Activated CD4-positive, CD25-positive, alpha-beta regulatory T cell (primary cell): ENCODE results near the gene PPFIA2.

Experiments
- DNase-seq, 4 experiments: peaks; one replicate each; lab custom pipeline; 2025; lab: John Stamatoyannopoulos, UW

The PPFIA2 gene

DNA sequence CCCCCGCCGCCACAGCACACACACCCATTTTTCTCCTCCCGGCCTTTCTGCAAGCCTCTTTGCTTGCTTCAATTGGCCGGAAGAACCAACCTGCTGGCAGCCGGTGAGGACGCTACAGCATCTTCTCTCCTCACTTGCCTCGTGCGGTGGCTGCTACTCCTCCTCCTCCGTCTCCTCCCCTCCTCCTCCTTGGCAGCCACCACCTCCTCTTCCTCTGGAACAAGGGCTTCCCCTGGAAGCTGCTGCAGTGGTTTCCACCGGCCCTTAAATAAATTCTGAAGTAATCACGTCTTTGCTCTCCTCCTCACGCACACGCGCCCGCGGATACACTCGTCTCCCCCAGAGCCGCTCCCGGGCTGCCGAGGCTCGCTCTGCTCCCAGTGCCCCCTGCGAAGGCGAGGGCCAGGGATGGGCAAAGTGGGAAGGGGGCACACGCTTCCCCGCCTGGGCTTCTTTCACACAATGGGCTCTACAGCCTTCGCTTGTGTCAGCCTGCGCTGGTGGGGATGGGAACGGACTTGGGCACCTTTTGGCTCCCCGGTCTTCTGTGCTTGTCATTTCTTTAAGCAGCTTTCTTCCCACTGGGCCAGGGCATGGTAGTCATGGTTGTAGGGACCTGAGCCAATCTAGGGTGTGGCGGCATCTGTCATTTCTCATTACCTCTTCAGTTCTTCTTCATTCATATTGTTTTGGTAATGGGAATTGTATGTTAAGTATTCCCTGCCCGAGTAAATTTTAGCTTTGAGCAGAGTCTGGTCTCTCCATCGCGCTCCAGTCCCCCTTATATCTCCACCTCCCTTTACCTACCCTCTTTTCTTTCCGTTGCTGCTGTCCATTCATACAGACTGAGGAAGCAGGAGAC, at the start of gene PPFIA2:
Gene PPFIA2, minus strand, starts transcription at position 161 of the 862 bp plus-strand sequence.
- no peak for DNase-seq

DNA sequence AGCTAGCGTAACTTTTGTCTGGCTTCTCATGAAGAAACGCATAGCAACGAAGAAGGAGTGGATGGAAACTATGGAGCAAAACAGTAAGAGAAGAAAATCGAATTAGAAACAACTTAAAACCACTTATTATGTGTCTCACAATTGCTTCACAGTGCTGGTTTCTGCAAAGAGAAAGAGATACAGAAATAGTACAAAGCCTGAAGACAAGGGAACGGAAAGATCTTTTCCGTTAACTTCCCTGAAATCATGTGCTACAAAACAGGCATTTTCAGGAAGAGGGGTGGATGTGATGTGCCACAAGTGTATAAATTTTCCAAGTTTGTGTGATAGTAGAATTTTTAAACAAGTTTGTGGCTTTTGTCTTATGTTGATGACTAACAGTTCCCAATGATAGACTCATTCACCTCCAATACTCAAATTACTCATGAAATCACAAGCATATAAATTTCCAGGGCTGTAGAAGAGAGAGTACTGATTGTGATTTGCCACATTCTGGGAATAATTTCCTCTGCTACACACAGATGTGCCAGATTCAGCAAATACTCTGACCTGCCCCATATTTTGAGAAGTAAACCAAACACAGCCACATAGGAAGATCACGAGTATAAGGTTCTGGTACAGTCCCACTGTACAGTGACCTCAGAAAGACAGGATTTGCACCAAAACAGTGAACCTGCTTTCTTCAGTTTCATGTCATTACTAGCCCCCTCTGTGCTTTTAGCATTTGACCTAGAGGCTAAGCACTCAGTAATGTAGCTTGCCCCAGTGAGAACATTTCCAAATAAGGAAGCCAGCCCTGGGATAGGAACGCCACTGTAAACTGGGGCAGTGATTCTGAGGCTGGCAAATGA, 41.4 kb upstream of the PPFIA2 start:
- no peak for DNase-seq

DNA sequence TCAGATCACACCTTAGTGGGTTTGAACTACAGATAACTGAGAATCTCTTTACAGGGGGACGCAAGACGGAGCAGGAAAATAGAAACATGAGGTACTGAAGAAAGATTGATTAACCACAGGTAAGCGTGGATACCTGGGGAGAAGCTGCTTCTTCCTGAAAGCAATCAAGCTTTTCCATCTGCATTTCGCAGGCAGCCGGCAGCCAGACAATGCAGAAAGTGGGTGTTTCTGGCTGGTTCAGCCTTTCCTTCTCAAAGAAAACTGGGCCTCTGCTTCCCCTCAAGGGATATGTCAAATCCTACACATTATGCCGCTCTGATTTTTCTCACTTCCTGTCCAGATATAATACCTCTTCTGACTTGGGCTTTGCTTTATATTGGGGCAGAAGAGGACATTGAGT, 39.1 kb upstream of the PPFIA2 start:
- DNase-seq = no peak

DNA sequence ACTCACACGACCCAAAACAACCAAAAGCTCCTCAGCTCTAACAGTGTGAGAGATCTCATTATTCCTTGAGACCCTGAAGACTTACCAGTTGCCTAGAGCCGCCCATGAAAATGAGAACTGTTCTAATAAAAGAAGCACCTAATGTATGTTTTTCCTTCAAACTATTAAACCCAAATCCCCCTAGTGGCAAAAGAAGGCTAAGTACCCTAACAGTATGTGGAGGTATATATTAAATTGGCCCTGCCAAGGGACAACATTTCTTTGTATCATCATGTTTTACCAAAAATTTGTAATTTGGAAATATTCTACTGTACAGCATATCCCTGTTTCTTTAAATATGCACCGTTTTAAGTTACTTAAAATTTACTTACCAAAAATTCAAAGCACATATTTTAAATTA, 38.0 kb upstream of the PPFIA2 start:
- DNase-seq = no peak

DNA sequence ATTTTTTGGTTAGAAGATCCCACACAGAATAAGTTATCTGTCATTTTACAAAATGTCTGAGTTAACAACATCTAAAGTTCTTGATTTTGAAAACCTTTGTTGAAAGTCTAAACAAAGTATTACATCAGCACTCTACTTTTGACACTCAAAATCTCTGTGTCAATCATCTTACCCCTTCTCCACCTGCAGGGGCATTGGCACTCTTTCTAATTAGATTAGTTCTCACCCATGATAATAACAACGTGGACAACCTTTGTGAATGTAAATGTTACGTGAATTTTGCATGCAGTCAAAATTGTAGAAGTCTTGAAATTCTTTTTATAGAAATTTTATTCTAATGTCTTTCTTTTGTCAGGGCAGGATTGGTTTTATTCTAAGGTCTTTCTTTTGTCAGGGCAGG, 33.5 kb upstream of the PPFIA2 start:
- DNase-seq = no peak

DNA sequence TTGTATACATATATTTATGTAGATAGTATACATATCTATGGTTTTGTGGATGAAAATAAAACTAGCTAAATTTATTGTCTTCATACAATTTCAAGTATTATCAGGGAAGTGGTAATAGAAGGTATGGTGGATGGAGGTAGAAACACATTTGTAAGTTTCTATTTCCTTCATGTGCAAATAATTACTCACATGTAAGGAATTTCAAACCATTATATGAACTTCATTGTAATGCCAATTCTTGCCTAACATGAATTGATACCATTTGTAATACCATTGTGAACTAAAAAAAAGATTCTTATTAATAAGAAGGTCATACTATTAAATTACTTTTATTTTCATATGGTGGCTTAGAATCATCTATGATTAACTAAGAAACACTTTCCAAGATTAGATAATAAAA, 20.1 kb upstream of the PPFIA2 start:
- no peak for DNase-seq

DNA sequence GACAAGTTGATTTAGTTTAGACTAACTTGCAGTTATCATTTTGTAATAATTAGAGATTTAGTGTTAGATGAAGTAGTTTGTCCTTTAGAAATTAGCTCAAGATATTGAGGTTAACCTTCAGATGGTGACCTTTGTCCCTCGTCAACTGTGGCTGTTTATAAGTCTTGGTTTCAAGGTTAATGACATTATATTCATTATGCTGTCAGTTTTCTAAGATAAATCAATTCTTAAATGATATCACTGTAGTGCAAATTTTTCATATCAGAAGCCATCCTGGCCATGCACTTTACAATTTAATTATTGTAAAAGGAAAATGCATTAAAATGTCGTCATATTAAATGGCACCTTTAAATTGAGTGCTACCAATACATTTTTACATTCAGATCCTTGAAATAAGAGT, 19.6 kb upstream of the PPFIA2 start:
- DNase-seq = no peak

DNA sequence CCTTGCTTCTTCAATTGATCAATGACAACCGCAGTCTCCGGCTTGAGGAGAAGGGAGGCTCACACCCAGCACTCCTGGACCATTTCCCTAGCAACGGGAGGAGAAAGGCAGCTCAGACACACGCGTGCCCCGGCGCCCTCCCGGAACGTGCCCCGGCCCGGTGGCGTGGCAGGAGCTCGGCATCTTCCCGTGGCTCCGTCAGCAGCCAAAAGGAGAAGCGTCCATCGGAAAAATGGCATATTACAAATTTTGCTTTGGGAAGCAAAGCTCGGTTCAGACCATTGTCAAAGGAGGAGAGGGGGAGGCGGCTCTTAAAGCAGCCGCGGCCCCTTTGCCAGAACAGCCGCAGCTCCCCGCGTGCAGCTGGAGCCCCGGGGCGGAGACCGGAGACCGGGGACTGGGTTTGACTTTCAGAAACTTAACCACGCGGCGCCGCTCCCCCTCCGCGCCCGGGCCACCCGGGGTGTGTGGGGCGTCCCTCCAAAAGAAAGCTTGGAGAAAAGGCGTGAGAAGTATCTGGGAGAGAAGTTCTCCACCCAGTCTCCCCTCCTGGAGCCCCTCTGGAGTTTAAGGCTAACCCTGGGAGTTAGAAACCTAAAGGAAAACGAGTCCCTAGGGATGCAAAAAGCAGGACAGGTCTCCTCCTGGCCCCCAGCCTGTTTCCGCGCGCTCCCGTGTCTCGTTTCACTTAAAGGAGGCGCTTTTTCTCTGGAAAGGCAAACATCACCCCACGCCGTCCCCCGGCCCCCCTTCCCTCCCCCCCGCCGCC, 545 bp downstream of the PPFIA2 start:
- no peak for DNase-seq

DNA sequence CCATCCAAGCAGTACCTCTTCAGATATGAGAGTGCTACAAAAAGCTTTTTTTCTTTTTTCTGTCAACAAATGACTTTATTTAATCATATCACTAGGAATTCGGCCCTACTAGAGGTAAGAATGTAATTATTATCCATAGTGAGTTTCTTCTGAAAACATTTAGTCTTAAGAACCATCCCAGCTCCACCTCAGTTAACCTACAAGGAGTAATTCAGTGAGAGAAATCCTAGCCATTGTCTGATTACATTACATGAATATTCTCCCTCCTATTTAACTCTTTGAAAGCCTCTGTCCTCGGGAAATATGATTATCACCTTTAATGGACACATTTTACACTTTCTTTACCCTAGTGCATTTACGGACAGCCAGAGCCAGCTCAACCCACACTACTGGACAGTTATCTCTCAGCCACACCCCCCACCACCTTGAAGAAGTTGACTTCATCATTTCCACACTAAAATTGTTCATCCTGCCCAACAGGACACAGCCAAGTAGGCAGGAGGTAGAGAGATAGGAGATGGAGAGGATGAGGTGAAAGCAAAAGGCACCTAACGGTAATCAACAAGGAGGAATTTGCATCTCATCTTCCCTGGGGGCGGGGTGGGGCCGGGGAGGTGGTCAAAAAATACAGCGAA, 1.3 kb downstream of the PPFIA2 start:
- no peak for DNase-seq

DNA sequence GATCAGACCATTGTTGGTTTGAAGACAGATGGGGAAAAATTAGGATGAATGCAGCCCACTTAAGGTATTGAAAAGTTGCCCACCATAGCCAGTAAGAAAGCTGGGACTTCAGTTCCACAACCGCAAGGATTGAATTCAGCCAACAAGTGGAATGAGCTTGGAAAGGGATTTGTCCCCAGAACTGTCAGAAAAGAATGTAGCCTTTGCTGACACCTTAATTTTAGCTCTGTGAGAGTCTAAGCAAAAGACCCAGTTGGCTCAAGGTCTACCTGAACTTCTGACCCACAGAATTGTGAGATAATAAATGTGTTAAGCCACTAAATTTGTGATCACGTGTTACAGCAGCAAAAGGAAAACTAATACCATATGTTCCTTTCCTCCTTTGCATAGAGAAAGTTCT, 29.4 kb downstream of the PPFIA2 start:
- DNase-seq = no peak

DNA sequence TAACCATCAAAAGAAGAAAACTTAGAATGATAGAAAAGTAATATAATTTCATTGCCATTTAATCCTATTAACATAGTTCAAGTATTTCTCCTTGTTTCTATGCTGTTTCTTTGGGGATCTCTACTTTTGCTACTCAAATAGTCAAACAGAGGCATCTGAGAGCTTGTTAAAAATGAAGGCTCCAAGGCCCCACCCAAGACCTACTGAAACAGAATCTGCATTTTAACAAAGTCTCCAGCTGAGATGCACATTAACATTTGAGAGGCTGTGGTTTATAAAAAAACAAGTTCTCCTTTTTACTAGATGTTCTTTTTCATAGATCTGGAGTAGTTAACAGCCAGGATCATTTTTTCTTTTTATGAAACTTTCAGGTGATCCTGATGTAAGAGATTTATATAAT, 31.8 kb downstream of the PPFIA2 start:
- no peak for DNase-seq

DNA sequence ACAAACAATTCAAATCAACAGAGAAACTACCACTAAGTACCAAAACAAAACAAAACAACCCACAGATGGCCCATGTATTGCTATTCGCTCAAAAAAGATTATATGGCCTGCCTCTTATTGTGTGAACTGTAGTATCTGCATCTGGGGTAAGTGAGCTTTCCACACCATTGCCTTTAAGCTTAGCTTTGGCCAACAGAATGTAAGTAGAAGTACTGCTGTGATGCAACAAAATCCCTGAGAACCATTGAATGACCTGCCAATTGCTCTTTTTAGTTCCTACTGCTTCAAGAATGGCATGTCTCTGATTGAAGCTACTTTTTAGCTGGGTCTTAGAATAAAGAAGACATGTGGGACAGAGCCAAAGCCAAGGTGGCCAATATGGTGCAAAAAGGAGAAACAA, 32.5 kb downstream of the PPFIA2 start:
- DNase-seq = no peak

DNA sequence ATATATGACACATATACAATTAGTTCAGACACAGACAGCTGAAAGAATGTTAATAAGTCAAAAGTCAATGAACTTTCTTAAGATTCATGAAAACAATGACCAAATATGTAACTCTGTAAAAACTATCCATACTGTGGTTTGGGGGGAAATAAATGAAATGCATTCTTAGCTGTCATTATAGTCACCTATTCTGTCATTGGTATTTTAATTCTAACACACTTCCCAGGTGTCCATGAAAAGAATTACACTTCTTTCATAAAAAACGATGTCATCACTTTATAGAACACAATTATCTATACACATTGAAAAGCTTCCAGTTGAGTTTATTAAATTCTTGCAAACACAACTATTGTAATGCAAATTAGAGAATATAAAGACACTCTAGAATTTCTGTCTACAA, 35.8 kb downstream of the PPFIA2 start:
- DNase-seq = no peak

DNA sequence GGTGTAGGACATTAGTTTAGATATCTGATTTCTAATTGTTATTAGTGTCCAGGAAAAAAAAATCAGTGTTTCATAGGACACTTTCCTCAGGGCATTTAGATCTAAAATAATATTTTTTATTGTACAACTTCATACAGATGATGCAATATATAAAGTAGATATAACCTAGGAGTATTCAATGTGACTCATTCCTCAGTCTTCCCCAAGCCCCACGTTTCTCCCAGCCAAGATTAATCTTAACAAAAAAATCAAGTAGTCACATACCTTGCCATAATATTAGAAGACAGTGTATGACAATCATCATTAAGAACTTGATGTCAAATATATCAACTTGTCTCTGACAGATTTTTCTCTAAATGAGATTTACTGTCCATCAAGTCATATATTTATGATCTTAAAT, 37.1 kb downstream of the PPFIA2 start:
- DNase-seq = no peak

DNA sequence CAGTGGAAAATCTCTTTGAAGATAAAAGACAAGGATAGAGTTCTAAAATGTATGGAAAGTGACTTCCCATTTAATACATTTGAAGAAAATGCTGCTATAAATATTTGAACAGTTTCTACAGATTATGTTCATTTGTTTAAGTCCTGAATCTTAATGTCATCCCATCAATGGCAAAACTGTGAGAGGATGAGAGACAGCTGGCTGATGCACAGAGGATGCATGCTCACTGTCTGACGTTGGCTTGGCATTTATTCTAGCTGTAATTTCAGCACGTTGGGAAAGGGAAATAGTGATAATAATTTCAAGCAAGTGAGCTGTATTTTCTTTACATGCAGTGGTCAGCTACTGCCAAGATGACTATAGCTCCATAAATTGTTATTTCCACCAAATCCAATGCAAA, 40.5 kb downstream of the PPFIA2 start:
- DNase-seq = no peak

DNA sequence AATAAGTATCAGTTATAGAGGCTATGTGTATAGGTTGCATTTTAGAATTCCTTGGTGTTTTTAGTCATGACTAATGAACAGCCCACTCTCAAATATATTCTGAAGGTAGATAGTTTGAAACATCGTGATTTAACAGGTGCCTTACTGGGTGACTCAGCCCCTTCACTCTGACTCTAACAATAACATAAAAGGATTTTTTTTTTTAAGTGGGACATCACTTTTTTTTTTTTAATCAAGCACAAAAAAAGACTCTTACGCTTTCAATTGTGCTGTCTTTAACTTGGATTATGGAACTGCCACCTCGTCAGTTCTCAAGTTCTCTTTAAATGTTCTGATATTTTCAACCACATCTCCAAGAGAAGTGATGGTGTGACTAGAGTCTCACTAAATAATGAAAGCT, 46.6 kb downstream of the PPFIA2 start:
- no peak for DNase-seq

DNA sequence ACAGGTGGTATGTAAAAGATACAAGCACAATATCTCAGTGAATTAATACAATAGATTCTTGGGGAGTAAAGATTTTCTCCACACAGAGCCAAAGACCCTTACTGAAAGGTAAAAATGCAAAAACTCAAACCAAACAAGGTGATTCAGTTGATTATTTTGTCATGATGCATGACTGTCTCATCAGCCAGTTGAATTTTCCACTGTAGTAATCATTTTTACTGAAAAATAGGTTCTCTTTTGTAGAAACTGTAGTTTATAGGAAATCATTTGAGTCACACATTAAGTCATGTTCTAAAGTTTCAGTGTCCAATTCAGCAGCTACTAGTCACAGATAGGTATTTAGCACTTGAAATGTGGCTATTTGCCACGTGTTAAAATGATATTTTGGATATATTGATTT, 53.6 kb downstream of the PPFIA2 start:
- DNase-seq = no peak

DNA sequence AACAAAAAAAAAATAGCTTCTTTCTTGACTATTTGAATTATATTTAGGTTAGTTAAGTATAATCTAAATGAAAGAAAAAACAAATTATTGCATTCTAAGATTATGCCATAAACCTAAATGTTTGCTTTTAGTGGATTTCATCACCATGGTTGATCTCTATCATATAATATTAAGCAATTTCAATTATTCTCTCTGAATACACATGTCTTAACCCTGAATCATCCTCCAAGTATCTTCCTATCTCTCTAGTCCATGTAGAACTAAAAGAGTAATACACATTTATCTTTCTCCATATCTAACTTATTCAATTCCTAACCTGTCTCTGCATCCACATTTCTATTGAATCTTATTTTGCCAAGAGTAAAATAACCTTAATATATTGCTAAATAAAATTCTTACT, 59.6 kb downstream of the PPFIA2 start:
- no peak for DNase-seq

DNA sequence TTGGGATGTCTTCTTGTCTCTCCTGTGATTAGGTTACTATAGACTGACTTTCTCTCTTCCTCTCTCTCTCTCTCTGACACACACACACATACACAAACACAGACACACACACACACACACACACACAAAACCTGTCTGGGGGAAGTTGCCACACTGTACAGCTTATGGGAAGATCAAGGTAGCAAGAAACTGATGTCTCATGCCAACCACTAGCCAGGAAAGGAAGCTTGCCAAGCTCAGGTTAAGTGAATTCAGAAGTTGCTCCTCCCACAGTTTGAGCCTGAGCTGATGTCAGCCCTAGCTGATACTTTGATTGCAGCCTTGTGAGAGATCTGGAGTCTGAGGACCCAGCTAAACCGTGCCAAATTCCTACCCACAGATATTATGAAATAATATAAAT, 67.1 kb downstream of the PPFIA2 start:
- no peak for DNase-seq

DNA sequence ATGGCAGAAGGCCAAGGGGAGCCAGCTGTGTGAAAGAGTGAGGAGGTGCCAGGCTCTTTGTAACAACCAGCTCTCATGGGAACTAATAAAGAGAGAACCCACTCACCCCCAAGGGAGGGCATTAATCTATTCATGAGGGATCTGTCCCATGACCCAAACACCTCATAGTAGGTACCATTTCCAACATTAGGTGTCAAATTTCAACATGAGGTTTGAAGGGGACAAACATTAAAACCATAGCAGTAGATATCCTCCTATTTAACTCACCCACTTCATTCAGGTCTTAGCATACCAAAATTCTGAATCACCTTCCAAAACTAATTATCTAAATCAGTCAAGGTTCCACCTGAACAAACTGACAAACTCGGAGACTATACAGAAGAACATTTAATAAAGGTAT, 75.3 kb downstream of the PPFIA2 start:
- no peak for DNase-seq

DNA sequence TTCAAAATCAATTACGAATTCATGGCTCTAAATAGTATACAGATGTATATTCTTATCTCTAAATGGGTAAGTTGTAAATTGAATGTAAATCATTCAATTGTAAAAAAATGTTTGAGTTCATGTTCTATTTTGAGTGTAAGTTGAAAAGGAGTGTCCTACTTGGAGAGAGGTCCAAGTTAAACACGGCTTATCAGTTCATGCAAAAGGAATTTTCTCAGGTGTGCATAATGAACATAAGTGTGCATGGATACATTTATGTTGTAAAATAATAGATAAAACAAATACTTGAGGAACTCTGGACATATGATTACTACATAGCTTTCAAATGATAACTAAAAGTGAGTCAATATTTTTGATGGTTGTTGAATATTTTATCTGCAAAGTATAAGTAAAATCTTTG, 79.5 kb downstream of the PPFIA2 start:
- no peak for DNase-seq

DNA sequence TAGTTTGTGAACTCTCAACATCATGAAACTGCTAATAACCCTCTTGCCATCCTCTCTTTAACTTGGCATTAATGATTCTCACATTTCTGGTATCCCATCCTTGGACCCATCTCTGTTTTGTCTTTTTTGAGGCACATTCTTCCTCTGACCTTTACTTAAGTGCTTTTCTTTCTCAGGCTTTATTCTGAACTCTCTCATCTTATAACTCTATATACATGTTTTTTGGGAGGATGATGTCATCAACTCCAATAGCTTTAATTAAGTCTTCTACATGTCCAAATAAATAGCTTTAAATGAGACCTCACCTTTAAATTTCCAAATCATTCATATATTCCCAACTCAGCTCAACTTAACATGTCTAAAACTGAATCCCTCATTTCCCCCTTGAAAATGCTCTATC, 88.4 kb downstream of the PPFIA2 start:
- DNase-seq = no peak
